Measurements from ENCODE around the gene ZNF540.

DNA sequence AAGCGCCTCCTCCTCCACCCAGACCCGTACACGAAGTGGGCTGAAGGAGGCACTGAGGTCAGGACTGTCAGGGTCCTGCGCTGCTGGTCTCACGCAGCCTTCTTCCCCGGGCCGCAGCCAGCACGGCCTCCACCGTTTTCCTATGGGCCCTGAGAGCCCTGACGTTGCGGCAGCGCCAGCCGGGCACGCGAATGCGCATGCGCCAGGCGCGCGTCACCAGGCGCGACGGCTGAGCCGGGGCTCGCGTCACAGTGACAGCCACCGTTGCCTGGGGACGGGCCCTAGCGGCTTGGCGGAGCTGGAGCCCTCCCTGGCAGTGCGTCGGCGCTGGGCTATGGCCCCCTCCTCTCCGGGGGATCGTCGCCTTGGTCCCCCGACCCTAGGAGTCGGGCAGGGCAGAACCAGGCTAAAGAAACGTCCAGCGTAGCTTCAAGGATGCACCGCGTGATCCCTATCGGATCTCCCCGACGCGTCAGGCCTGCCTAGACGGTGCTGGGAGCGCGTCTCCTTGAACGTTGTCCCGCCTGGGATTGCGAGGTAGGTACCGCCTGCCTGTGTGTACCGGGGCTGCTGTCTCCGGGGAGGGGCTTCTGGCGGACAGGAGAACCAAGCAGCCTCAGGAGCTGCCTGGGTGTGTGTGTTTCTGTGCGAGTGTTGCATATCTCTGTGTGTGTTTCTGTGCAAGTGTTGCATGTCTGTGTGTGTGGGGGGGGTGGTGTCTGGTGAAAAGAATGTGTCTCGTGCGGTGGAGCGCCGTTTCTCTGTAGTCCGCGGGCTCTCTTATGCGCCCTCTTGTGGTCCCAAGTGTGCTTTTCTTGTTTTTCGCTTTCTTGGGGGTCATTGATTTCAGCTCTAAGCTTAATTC lies 43.3 kb upstream of the ZNF540 start:
- peak; percentile 75 for TF ChIP-seq CTCF (IDR thresholded peaks at IDR 0.05)
- TF ChIP-seq ZFX (IDR thresholded peaks at IDR 0.05; ENCODE audit: borderline replicate concordance), result no peak
